A549 (cell line): ENCODE measurements around the gene AEBP2.

Source experiments
- TF ChIP-seq, protein P1 (sequence below): IDR thresholded peaks from 2 replicates; pipeline ENCODE4 v1.6.1; 2012
- TF ChIP-seq, protein P2 (sequence below): fragments of >200 bp; sonication (Bioruptor Twin); formaldehyde crosslinking; IDR thresholded peaks from 3 replicates; pipeline ENCODE4 v1.5.1; 2016

DNA sequence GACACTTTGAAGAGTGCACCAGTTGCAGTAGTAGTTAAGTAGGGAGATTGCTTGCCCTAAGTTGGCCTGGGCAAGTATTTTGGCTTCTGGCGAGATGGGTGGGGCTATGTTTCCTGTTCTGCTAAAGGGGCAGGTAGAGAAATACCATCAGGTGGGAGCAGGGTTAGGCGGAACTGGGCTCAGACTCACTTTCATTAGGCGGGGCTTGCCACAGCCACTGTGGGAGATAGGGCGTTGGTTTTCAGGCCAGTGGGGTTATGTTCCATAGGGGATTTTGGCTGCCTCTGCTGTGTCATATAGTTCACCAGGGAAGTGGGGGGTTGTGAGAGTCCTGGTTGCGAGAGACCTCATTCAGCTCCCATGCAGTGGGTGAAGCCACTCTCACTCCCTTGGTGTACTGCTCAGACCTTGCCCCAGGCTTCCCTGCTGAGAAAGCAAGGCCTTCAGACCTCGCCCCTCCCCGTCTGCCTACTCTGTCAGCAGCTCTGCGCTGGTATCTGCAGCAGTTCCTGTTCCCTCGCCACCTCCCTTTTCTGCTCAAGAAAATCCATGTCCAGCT is 43.3 kb downstream of the AEBP2 start:
- TF ChIP-seq, protein P1, sequence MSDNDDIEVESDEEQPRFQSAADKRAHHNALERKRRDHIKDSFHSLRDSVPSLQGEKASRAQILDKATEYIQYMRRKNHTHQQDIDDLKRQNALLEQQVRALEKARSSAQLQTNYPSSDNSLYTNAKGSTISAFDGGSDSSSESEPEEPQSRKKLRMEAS = no peak
- TF ChIP-seq, protein P2, sequence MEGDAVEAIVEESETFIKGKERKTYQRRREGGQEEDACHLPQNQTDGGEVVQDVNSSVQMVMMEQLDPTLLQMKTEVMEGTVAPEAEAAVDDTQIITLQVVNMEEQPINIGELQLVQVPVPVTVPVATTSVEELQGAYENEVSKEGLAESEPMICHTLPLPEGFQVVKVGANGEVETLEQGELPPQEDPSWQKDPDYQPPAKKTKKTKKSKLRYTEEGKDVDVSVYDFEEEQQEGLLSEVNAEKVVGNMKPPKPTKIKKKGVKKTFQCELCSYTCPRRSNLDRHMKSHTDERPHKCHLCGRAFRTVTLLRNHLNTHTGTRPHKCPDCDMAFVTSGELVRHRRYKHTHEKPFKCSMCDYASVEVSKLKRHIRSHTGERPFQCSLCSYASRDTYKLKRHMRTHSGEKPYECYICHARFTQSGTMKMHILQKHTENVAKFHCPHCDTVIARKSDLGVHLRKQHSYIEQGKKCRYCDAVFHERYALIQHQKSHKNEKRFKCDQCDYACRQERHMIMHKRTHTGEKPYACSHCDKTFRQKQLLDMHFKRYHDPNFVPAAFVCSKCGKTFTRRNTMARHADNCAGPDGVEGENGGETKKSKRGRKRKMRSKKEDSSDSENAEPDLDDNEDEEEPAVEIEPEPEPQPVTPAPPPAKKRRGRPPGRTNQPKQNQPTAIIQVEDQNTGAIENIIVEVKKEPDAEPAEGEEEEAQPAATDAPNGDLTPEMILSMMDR = no peak
